GM18526 (cell line): ENCODE results near the gene LCAT.
A peak's percentile ranks its signal among the peaks of the same experiment; 100 is the strongest.

ENCODE experiments used
- POLR2A ChIP-seq: IDR thresholded peaks from 3 replicates; pipeline ENCODE4 v1.6.1; 2011; ENCODE audit not compliant: insufficient read length; ENCODE audit errors: extremely low read depth

LCAT gene, protein sequence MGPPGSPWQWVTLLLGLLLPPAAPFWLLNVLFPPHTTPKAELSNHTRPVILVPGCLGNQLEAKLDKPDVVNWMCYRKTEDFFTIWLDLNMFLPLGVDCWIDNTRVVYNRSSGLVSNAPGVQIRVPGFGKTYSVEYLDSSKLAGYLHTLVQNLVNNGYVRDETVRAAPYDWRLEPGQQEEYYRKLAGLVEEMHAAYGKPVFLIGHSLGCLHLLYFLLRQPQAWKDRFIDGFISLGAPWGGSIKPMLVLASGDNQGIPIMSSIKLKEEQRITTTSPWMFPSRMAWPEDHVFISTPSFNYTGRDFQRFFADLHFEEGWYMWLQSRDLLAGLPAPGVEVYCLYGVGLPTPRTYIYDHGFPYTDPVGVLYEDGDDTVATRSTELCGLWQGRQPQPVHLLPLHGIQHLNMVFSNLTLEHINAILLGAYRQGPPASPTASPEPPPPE

DNA sequence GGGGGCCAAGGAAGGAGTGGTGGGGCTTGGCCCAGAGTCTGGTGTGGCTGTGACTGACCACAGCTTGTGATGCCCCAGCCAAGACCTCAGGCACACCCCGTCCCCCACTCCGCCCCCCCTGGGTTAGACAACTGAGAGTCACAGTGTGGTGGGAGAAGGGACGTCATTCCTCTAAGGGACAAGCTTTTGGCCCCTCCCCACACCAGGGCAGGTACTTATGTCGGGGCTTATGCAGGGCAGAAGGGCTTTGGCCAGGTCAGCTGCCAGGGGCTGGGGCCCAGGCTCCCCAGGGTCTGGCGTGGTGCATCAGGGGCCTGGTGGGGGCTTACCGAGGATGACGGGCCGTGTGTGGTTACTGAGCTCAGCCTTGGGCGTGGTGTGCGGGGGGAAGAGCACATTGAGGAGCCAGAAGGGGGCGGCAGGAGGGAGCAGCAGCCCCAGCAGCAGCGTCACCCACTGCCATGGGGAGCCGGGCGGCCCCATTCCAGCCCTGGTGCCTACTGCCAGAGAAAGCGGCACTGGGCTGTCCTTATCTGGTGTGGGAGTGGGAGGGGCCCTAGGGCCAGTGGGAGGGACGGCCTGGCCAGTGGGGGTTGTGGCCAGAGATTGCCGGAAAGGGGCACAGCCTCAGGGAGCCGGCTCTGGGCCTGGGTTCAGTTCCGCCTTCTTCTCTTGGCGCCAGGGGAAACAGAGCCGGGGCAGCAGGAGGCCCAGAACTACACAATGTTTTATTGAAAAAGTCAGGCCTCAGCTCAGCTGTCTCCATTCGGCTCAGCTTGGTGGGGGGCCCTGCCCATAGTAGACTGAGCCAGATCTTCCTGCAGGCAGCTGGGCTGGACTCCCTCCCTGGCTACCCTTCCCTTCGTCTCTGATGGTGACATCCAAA is at the start of gene LCAT:
Gene LCAT, minus strand, starts transcription at position 502 of the 886 bp plus-strand sequence. Its CDS starts 19 bp downstream, at position 483.
- no peak for TF ChIP-seq POLR2A

GRCh38 chr16:67993207-67994039 is 49.5 kb upstream of the LCAT start:
- TF ChIP-seq POLR2A: peak; percentile 42

GRCh38 chr16:67992661-67993206 is 48.8 kb upstream of the LCAT start:
- TF ChIP-seq POLR2A: no peak

DNA sequence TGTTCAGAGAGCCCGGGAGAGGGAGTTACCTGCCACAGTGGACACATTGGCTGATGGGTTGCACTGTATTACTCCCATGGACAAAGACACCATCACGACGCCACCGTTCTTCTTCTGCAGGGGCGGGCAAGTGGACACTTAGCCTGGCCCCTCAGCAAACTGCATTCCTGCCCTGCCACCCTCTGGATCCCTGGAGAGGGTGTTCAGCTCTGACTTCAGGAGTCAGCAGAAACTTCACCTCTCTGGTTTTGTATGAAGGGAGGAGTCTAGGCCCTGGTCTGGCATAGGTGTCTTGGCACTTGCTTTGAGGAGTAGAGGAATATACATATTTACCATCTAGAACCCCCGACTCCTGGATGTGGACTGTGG is 46.1 kb upstream of the LCAT start:
- no peak for TF ChIP-seq POLR2A

GRCh38 chr16:67989322-67990017 is 45.5 kb upstream of the LCAT start:
- TF ChIP-seq POLR2A: no peak

DNA sequence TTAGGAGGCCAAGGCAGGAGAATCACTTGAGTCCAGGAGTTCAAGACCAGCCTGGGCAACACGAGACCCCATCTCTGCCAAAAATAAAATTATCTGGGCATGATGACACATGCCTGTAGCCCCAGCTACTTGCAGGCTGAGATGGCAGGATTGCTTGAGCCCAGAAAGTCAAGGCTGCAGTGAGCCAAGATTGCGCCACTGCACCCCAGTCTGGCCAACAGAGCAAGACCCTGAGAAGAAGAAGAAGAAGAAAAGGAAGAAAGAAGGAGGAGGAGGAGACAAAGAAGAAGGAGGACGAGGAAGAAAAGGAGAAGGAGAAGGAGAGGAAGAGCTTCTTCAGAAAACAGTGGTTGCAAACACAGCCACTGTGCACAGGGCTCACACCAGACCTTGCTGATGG is 44.8 kb upstream of the LCAT start:
- TF ChIP-seq POLR2A: no peak

GRCh38 chr16:67987460-67988160 is 43.7 kb upstream of the LCAT start:
- no peak for TF ChIP-seq POLR2A

- no peak for TF ChIP-seq POLR2A
These were observed 43.0 kb upstream of the LCAT start for GRCh38 chr16:67986949-67987348.

GRCh38 chr16:67982011-67982696 is 38.2 kb upstream of the LCAT start:
- no peak for TF ChIP-seq POLR2A

DNA sequence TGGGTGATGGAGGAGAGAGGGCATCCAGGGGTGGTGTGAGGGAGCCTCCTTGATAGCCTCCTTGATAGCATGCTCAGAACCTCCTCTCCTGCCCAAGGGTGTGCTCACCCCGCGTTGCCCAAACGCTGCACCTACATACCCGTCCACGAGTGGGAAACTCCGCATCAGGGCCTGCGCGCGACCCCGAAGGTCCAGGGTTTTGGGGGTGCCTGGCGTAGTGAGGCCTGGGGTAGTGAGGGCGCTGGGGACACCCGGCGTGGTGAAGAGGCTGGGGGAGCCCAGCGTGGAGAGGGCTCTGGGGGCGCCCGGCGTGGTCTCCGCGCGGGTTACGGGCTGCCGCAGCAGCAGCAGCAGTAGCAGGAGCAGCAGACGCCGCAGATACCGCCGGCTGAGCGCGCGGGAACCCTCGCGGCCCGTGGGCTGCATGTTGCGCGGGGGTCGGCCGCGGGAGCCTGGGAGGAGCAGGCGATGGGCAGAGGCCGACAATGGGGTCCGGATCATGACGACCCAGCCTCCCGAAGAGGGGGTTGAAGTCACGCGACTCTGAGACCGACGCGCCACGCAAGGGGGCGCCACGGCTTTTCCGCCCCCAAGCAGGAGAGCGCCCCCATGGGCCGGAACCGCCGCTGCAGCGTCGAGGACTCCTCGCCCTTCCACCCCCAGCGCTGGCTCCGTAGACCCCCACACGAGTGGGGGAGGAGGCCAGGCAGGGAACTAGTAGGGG is 36.2 kb upstream of the LCAT start, which contains the start of gene DPEP3:
Gene DPEP3, minus strand, starts transcription at position 545 of the 724 bp plus-strand sequence. Its CDS starts 119 bp downstream, at position 426.
- no peak for TF ChIP-seq POLR2A

DNA sequence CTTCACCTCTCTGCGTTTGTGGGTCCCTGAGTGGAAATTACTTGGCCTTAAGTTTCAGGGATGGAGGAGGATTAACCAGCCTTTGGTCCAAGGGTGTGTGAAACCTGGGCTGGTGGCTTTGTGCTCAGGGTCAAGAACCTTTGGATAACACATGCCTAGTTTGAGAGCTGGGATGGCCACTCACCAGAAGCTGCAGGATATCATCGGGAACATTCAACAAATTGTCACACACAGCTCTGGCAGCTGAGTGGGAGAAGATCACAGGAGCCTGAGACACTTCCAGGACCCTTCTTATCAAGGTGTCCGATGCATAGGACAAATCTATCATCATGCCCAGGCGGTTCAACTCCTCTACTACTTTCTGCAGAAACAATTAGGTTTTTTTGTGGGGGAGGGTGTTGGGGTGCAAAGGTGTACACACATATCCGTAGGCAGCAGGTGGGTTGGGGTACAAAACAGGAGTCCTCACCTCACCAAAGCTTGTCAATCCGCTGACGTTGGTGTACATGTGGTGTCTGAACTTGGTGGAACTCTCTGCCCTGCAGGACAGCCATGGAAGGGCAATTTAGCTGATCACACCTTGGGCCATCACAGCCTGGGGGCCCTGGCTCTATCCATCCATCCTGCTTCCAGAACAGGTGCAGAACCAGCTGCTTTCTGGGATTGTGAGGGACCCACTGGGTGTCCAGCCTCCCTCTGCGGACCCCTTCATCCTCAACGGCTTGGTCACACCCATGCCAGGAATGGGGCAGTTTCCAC is 33.7 kb upstream of the LCAT start:
- TF ChIP-seq POLR2A: no peak

DNA sequence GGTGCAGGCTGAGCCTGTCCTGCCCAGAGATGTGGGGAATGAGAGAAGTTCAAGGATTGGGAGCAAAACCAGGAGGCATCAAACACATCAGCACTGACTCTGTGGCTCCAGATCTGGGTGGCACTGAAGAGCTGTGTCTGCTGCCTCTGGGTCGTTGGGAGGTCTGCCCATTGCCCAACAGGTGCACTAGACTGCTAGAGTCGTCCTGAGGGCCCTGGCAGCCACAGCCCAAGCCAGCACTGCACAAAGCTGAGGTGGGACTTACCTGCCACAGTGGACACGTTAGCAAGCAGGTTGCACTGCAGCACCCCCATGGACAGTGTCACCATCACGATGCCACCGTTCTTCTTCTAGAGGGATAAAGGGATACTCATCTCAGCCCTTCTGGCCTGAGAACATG is 33.1 kb upstream of the LCAT start:
- no peak for TF ChIP-seq POLR2A
